Sigmoid colon (tissue), 7 donors: ENCODE results near the gene EPAS1. TPM values are rescaled to one million over a fixed set of nuclear protein-coding genes. Genes with fewer than 3 reads are reported as not detected.

Source experiments
- DNase-seq: peaks from one replicate; pipeline ENCODE4 v3.0.0-alpha.2; 2019
- H3K27ac ChIP-seq, 4 donors: fragments of 200-600 bp; sonication (generic); one replicate each; pipeline ENCODE4 v1.5.1; 2016 to 2019; ENCODE audit warnings: mild to moderate bottlenecking in 1 of 4
- H3K27me3 ChIP-seq, 3 donors: fragments of 200-600 bp; sonication (generic); one replicate each; pipeline ENCODE4 v1.5.1; 2019; ENCODE audit warnings: mild to moderate bottlenecking in 1 of 3
- H3K36me3 ChIP-seq, 4 donors: fragments of 200-600 bp; sonication (generic); one replicate each; pipeline ENCODE4 v1.5.1; 2016 to 2019
- H3K4me1 ChIP-seq, 4 donors: fragments of 200-600 bp; sonication (generic); one replicate each; pipeline ENCODE4 v1.5.1; 2017 to 2019
- H3K4me3 ChIP-seq, 4 donors: fragments of 200-600 bp; sonication (generic); one replicate each; pipeline ENCODE4 v1.5.1; 2017 to 2019; ENCODE audit warnings: mild to moderate bottlenecking in 2 of 4, moderate library complexity in 1 of 4
- H3K9me3 ChIP-seq, 4 donors: fragments of 200-600 bp in 3 of 4; sonication (generic) in 3 of 4; one replicate each; pipeline versions ENCODE4 v1.5.1 to v1.6.1; 2013 to 2019
- EP300 ChIP-seq, 4 donors: sonication (generic); formaldehyde crosslinking; IDR thresholded peaks; one replicate each; pipeline ENCODE4 v1.6.1; 2017; ENCODE audit warnings: antibody characterized with exemption in 4 of 4
- POLR2A ChIP-seq, 2 donors: fragments of 450-650 bp; IDR thresholded peaks; one replicate each; pipeline ENCODE4 v1.6.1; 2016; ENCODE audit warnings: antibody characterized with exemption in 2 of 2, mild to moderate bottlenecking in 2 of 2, moderate library complexity in 2 of 2
- POLR2AphosphoS5 ChIP-seq, 4 donors: sonication (generic); formaldehyde crosslinking; IDR thresholded peaks; one replicate each; pipeline ENCODE4 v1.6.1; 2017; ENCODE audit warnings: antibody characterized with exemption in 4 of 4
- WGBS, 2 donors: extraction: QIAGEN DNeasy Blood & Tissue Kit; methylation state at CpG; one replicate each; pipeline ENCODE4 v1.1.7; 2013; 5-methylcytosine and 5-hydroxymethylcytosine counted together
- intact Hi-C: fragments of 100-400 bp; cut with DNase I; formaldehyde crosslinking; loops from one replicate; pipeline ENCODE4 v1.15.1; 2023
- polyA plus RNA-seq, 3 donors: library from polyadenylated mRNA; stranded (reverse); fragments of 200-250 nt; gene quantifications; one replicate each; pipeline ENCODE4 v1.2.3, GENCODE V29; 2013
- total RNA-seq, 4 donors: library from RNA; depleted of rRNA; stranded (reverse); fragments of >200 nt; gene quantifications; one replicate each; pipeline ENCODE4 v1.1.0, GENCODE V29; 2016
- TF ChIP-seq, protein P1 (sequence below), 4 experiments: fragments of 450-650 bp in 3 of 4; fragments of 200-600 bp in 1 of 4; IDR thresholded peaks; one replicate each; pipeline ENCODE4 v1.5.1; 2016 to 2019; ENCODE audit warnings: antibody characterized with exemption in 4 of 4, mild to moderate bottlenecking in 3 of 4, moderate library complexity in 2 of 4
- donor health status: healthy with polysubstance abuse.
- donor health status: Bipolar disorder and iron deficiency.
- donor health status: healthy.

The EPAS1 gene
- total and polyA plus RNA-seq, 7 donors, result 56.8 to 97.8 (median 62.2) TPM

GRCh38 chr2:46422717-46423394, 125.6 kb downstream of the EPAS1 start:
- no peak overlapping the region for H3K4me3 ChIP-seq
- TF ChIP-seq EP300 (IDR thresholded peaks at IDR 0.05), result no peak
- intact Hi-C loops, result no loop called here
- 92 to 96% methylated on average over 1 of the region's 1 CpG for WGBS, 2 donors
- DNase-seq, result no peak
- H3K36me3 ChIP-seq, result no peaks in the 10 kb centered on the region
- peaks cover 0 to 3% (median under 1%) of the 10 kb centered on the region in 4 donors for H3K9me3 ChIP-seq
- no peak overlapping the region for H3K27ac ChIP-seq
- no peaks in the 10 kb centered on the region for H3K4me1 ChIP-seq
- no peaks in the 10 kb centered on the region for H3K27me3 ChIP-seq

DNA sequence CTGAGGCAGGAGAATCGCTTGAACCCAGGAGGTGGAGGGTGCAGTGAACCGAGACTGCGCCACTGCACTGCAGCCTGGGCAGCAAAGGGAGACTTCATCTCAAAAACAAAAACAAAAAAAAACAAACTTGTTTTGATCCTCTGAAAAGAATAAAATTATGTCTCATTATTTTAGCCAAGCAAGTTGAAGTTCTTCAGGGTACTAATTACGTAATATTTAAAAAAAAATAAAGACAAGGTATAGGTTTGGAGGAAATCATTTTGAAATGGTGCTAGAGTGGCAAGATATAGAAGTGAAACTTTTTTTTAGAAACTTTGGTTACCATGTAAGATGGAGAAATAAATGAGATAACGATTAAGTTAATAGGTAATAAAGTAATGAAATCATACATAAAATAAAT, 127.7 kb downstream of the EPAS1 start:
- no peak for DNase-seq
- 80 to 84% methylated on average over 5 of the region's 5 CpGs for WGBS, 2 donors
- Histone ChIP-seq H3K27me3 (no peaks in the 10 kb centered on the region), H3K4me1 (no peaks in the 10 kb centered on the region), H3K9me3 (no peaks in the 10 kb centered on the region), H3K4me3 (no peak overlapping the region), H3K36me3 (no peaks in the 10 kb centered on the region), H3K27ac (no peak overlapping the region)
- TF ChIP-seq, protein P1, sequence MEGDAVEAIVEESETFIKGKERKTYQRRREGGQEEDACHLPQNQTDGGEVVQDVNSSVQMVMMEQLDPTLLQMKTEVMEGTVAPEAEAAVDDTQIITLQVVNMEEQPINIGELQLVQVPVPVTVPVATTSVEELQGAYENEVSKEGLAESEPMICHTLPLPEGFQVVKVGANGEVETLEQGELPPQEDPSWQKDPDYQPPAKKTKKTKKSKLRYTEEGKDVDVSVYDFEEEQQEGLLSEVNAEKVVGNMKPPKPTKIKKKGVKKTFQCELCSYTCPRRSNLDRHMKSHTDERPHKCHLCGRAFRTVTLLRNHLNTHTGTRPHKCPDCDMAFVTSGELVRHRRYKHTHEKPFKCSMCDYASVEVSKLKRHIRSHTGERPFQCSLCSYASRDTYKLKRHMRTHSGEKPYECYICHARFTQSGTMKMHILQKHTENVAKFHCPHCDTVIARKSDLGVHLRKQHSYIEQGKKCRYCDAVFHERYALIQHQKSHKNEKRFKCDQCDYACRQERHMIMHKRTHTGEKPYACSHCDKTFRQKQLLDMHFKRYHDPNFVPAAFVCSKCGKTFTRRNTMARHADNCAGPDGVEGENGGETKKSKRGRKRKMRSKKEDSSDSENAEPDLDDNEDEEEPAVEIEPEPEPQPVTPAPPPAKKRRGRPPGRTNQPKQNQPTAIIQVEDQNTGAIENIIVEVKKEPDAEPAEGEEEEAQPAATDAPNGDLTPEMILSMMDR (IDR thresholded peaks at IDR 0.05), result no peak
- TF ChIP-seq EP300 (IDR thresholded peaks at IDR 0.05), result no peak
- intact Hi-C loops, result no loop called here

- Histone ChIP-seq H3K36me3 (no peaks in the 10 kb centered on the region), H3K9me3 (no peaks in the 10 kb centered on the region), H3K4me3 (no peak overlapping the region), H3K27ac (no peak overlapping the region), H3K27me3 (no peaks in the 10 kb centered on the region), H3K4me1 (no peaks in the 10 kb centered on the region)
- TF ChIP-seq EP300 (IDR thresholded peaks at IDR 0.05), result no peak
- TF ChIP-seq, protein P1 (IDR thresholded peaks at IDR 0.05), result no peak
- no peak for TF ChIP-seq POLR2A (IDR thresholded peaks at IDR 0.05)
- no peak for TF ChIP-seq POLR2AphosphoS5 (IDR thresholded peaks at IDR 0.05)
- 96 to 97% methylated on average over 22 of the region's 22 CpGs for WGBS, 2 donors
- intact Hi-C loops, result no loop called here
- DNase-seq, result no peak
These were observed 131.8 kb downstream of the EPAS1 start for GRCh38 chr2:46428911-46429436.

GRCh38 chr2:46430413-46430812, 133.2 kb downstream of the EPAS1 start:
- Histone ChIP-seq H3K9me3 (no peaks in the 10 kb centered on the region), H3K4me3 (no peak overlapping the region), H3K36me3 (no peaks in the 10 kb centered on the region), H3K27ac (no peak overlapping the region), H3K27me3 (no peaks in the 10 kb centered on the region), H3K4me1 (no peaks in the 10 kb centered on the region)
- intact Hi-C loops, result no loop called here
- TF ChIP-seq POLR2AphosphoS5 (IDR thresholded peaks at IDR 0.05) (no peak), POLR2A (IDR thresholded peaks at IDR 0.05) (no peak), EP300 (IDR thresholded peaks at IDR 0.05) (no peak)
- TF ChIP-seq, protein P1 (IDR thresholded peaks at IDR 0.05), result no peak
- WGBS, 2 donors, result 90 to 92% methylated on average over 1 of the region's 1 CpG
- DNase-seq, result no peak

- no peaks in the 10 kb centered on the region for H3K27me3 ChIP-seq
- no peak overlapping the region for H3K27ac ChIP-seq
- intact Hi-C loops, result no loop called here
- no peaks in the 10 kb centered on the region for H3K36me3 ChIP-seq
- no peaks in the 10 kb centered on the region for H3K9me3 ChIP-seq
- no peaks in the 10 kb centered on the region for H3K4me1 ChIP-seq
- DNase-seq, result no peak
- no peak overlapping the region for H3K4me3 ChIP-seq
- TF ChIP-seq, protein P1 (IDR thresholded peaks at IDR 0.05), result no peak
- no peak for TF ChIP-seq EP300 (IDR thresholded peaks at IDR 0.05)
- no peak for TF ChIP-seq POLR2AphosphoS5 (IDR thresholded peaks at IDR 0.05)
- TF ChIP-seq POLR2A (IDR thresholded peaks at IDR 0.05), result no peak
- 37 to 92% methylated on average over 1 of the region's 1 CpG for WGBS, 2 donors
These were observed 133.8 kb downstream of the EPAS1 start for GRCh38 chr2:46430992-46431391.
